SK-N-SH treated with all-trans-retinoic acid at 6 μM for 48 hours (cell line): ENCODE data around the gene ECHS1.

Source experiments
- ATAC-seq: fragments of 200-7000 bp; cut with Tn5 transposase; 3 replicates; pipeline ENCODE4 v1.9.1; 2020; ENCODE audit warnings: mild to moderate bottlenecking, moderate library complexity
- ARNTL ChIP-seq: fragments of 450-650 bp; formaldehyde crosslinking; IDR thresholded peaks from 2 replicates; pipeline ENCODE4 v1.5.0; 2020; ENCODE audit warnings: low read depth, mild to moderate bottlenecking, moderate library complexity, borderline replicate concordance
- BACH2 ChIP-seq: fragments of 250-450 bp; sonication (Bioruptor Pico); IDR thresholded peaks from 2 replicates; pipeline ENCODE4 v1.9.0; 2021; ENCODE audit warnings: mild to moderate bottlenecking, borderline replicate concordance
- CSDC2 ChIP-seq: fragments of 250-450 bp; sonication (Bioruptor Pico); IDR thresholded peaks from 2 replicates; pipeline ENCODE4 v1.5.0; 2020; ENCODE audit warnings: mild to moderate bottlenecking, moderate library complexity
- ESRRG ChIP-seq: fragments of 250-450 bp; sonication (Bioruptor Pico); IDR thresholded peaks from 2 replicates; pipeline ENCODE4 v1.6.1; 2021; ENCODE audit warnings: mild to moderate bottlenecking
- GLIS3 ChIP-seq: fragments of 250-450 bp; sonication (Bioruptor Pico); IDR thresholded peaks from 2 replicates; pipeline ENCODE4 v1.5.0; 2020; ENCODE audit warnings: mild to moderate bottlenecking, moderate library complexity
- ISL1 ChIP-seq: fragments of 250-450 bp; sonication (Bioruptor Pico); IDR thresholded peaks from 2 replicates; pipeline ENCODE4 v2.1.2; 2022; ENCODE audit warnings: mild to moderate bottlenecking, moderate library complexity
- OSR1 ChIP-seq: fragments of 250-450 bp; sonication (Bioruptor Pico); IDR thresholded peaks from 2 replicates; pipeline ENCODE4 v1.8.0; 2022; ENCODE audit warnings: moderate library complexity, mild to moderate bottlenecking, inconsistent platforms
- PPARA ChIP-seq: fragments of 250-450 bp; sonication (Bioruptor Pico); IDR thresholded peaks from 2 replicates; pipeline ENCODE4 v1.5.0; 2020; ENCODE audit warnings: mild to moderate bottlenecking, borderline replicate concordance
- RARB ChIP-seq: fragments of 250-450 bp; sonication (Bioruptor Pico); IDR thresholded peaks from 2 replicates; pipeline ENCODE4 v1.8.0; 2021; ENCODE audit warnings: mild to moderate bottlenecking, moderate library complexity
- SNAI2 ChIP-seq: fragments of 250-450 bp; sonication (Bioruptor Pico); IDR thresholded peaks from 2 replicates; pipeline ENCODE4 v1.5.0; 2020; ENCODE audit warnings: mild to moderate bottlenecking, moderate library complexity
- TCF4 ChIP-seq: fragments of 250-450 bp; sonication (Bioruptor Pico); IDR thresholded peaks from 2 replicates; pipeline ENCODE4 v1.8.0; 2021; ENCODE audit warnings: mild to moderate bottlenecking, moderate library complexity, borderline replicate concordance
- TSHZ2 ChIP-seq: fragments of 250-450 bp; sonication (Bioruptor Pico); IDR thresholded peaks from 2 replicates; pipeline ENCODE4 v1.5.0; 2020; ENCODE audit warnings: mild to moderate bottlenecking, moderate library complexity
- ZC3H10 ChIP-seq: fragments of 250-450 bp; sonication (Bioruptor Pico); IDR thresholded peaks from 2 replicates; pipeline ENCODE4 v1.5.1; 2021; ENCODE audit warnings: mild to moderate bottlenecking, moderate library complexity
- ZFP30 ChIP-seq: fragments of 450-650 bp; formaldehyde crosslinking; IDR thresholded peaks from 2 replicates; pipeline ENCODE4 v1.5.0; 2022; ENCODE audit warnings: mild to moderate bottlenecking, moderate library complexity
- ZNF70 ChIP-seq: fragments of 450-650 bp; formaldehyde crosslinking; IDR thresholded peaks from 2 replicates; pipeline ENCODE4 v1.5.0; 2020; ENCODE audit warnings: mild to moderate bottlenecking, moderate library complexity
- ZNF8 ChIP-seq: fragments of 450-650 bp; formaldehyde crosslinking; IDR thresholded peaks from 2 replicates; pipeline ENCODE4 v1.5.0; 2020; ENCODE audit warnings: mild to moderate bottlenecking, moderate library complexity
- TF ChIP-seq, protein P1 (sequence below): fragments of 250-450 bp; sonication (Bioruptor Pico); IDR thresholded peaks from 2 replicates; pipeline ENCODE4 v1.5.1; 2020; ENCODE audit warnings: low read depth, mild to moderate bottlenecking, moderate library complexity
- TF ChIP-seq, protein P2 (sequence below): fragments of 250-450 bp; sonication (Bioruptor Pico); IDR thresholded peaks from 2 replicates; pipeline ENCODE4 v1.8.0; 2021; ENCODE audit warnings: low read depth, mild to moderate bottlenecking, moderate library complexity, borderline replicate concordance

ECHS1 gene

DNA sequence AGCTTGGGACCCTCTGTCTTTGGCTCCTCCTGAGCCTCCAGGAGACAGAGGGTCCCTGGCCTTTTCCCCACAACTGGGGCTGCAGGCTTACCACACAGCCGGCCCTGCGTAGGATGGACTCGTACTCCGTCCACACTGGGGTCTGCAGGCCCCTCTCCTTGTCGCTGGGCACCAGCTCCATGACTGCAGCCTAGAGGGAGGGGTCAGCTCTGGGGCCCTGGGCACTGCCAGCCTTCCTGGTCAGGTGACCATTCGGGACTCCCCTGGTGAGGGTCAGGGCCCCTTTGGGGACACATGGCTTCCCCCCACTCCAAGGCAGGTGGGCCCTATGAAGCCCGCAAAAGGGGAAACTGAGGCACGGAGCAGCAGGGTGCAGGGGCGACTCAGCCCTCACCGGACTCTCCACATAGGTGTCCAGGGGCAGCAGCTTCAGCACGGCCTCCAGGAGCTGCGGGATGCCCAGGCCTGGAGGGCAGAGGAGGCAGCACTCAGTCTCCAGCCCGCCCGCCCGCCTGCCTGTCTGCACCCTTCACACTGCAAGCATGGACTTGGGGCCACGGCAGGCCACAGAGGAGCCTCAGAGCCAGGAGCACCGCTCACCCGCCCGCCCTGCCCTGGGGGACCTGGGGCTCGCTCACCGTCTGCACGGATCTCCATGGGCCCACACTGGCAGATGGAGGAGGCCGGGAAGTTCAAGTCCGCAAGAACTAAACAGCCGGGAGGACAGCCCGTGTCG is 16.4 kb downstream of the ECHS1 start:
- ATAC-seq, result peak; percentile 11
- no peak for TF ChIP-seq ESRRG
- no peak for TF ChIP-seq ZNF8
- no peak for TF ChIP-seq TCF4 (CRISPR knock-in tag)
- TF ChIP-seq ZFP30 (CRISPR knock-in tag), result no peak
- TF ChIP-seq, protein P1, sequence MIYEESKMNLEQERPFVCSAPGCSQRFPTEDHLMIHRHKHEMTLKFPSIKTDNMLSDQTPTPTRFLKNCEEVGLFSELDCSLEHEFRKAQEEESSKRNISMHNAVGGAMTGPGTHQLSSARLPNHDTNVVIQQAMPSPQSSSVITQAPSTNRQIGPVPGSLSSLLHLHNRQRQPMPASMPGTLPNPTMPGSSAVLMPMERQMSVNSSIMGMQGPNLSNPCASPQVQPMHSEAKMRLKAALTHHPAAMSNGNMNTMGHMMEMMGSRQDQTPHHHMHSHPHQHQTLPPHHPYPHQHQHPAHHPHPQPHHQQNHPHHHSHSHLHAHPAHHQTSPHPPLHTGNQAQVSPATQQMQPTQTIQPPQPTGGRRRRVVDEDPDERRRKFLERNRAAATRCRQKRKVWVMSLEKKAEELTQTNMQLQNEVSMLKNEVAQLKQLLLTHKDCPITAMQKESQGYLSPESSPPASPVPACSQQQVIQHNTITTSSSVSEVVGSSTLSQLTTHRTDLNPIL, result no peak
- TF ChIP-seq, all 23 proteins: peak for 0

- TF ChIP-seq OSR1 (CRISPR knock-in tag) (no peak), TSHZ2 (CRISPR knock-in tag) (no peak)
- ATAC-seq, result no peak
Observed at GRCh38 chr10:133355991-133356390, 17.2 kb downstream of the ECHS1 start.

- no peak for ATAC-seq
- TF ChIP-seq OSR1 (CRISPR knock-in tag), result no peak
- no peak for TF ChIP-seq ZC3H10 (CRISPR knock-in tag)
- TF ChIP-seq ZNF8, result no peak
- TF ChIP-seq ESRRG, result no peak
- TF ChIP-seq GLIS3 (CRISPR knock-in tag), result no peak
- TF ChIP-seq CSDC2 (CRISPR knock-in tag), result no peak
- TF ChIP-seq ZNF70, result no peak
- TF ChIP-seq RARB (CRISPR knock-in tag), result no peak
- no peak for TF ChIP-seq ISL1
- TF ChIP-seq PPARA, result no peak
- no peak for TF ChIP-seq TSHZ2 (CRISPR knock-in tag)
- no peak for TF ChIP-seq ARNTL (CRISPR knock-in tag)
- TF ChIP-seq, protein P1, result no peak
- TF ChIP-seq SNAI2 (CRISPR knock-in tag), result no peak
- TF ChIP-seq, protein P2, sequence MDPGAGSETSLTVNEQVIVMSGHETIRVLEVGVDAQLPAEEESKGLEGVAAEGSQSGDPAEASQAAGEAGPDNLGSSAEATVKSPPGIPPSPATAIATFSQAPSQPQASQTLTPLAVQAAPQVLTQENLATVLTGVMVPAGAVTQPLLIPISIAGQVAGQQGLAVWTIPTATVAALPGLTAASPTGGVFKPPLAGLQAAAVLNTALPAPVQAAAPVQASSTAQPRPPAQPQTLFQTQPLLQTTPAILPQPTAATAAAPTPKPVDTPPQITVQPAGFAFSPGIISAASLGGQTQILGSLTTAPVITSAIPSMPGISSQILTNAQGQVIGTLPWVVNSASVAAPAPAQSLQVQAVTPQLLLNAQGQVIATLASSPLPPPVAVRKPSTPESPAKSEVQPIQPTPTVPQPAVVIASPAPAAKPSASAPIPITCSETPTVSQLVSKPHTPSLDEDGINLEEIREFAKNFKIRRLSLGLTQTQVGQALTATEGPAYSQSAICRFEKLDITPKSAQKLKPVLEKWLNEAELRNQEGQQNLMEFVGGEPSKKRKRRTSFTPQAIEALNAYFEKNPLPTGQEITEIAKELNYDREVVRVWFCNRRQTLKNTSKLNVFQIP (CRISPR knock-in tag), result no peak
- no peak for TF ChIP-seq BACH2 (CRISPR knock-in tag)
Observed at GRCh38 chr10:133355266-133355665, 17.9 kb downstream of the ECHS1 start.

DNA sequence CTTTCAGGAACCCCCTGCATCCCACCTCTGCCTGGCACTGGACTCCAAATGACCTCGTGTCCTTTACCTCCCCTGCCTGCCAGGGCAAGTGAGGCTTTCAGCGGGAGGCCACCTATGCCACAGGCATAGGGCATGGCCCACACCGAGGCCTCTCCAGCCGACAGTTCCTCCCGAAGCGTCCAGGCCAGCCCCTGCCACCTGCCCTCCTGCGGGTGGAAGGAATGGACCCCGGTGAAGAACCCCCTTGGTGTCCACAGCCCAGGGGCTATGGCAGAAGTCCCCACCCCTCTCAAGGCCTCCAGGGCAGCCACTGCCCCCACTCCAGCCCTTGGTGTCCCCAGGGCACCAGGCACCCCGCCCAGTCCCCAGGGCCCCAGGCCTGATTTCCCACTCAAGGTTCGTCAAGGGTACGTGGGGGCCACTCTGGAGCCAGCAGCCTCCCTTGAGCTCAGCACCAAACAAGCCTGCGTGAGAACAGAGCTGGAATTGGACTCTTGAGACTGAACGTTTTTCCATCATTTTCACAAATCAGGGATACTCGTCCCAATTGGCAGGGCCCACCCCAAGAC is 18.4 kb downstream of the ECHS1 start:
- no peak for ATAC-seq
- TF ChIP-seq ZFP30 (CRISPR knock-in tag), result no peak
